H9 (cell line): ENCODE results near the gene GRK1. TPM values are rescaled to one million over a fixed set of nuclear protein-coding genes. Genes with fewer than 3 reads are reported as not detected.

Experiments used
- DNase-seq: peaks from one replicate; pipeline ENCODE4 v3.0.0-alpha.2; 2017
- H2AFZ ChIP-seq: one replicate; pipeline ENCODE4 v1.6.1; 2013; ENCODE audit warnings: mild to moderate bottlenecking, low read length, control low read depth, moderate library complexity
- H2AK5ac ChIP-seq: 2 replicates; pipeline ENCODE4 v1.6.1; 2013; ENCODE audit warnings: low read length, control low read depth, mixed read lengths; ENCODE audit not compliant: insufficient read length
- H2BK120ac ChIP-seq: one replicate; pipeline ENCODE4 v1.6.1; 2013; ENCODE audit warnings: low read depth, mild to moderate bottlenecking, low read length, control low read depth, inconsistent platforms; ENCODE audit not compliant: poor library complexity, severe bottlenecking
- H2BK12ac ChIP-seq: 2 replicates; pipeline ENCODE4 v1.6.1; 2013; ENCODE audit warnings: low read length, control low read depth, mixed read lengths, low read depth; ENCODE audit not compliant: insufficient read length
- H2BK15ac ChIP-seq: 2 replicates; pipeline ENCODE4 v1.6.1; 2013; ENCODE audit warnings: low read depth, low read length, control low read depth
- H2BK20ac ChIP-seq: one replicate; pipeline ENCODE4 v1.6.1; 2013; ENCODE audit warnings: low read depth, mild to moderate bottlenecking, low read length, control low read depth, inconsistent platforms; ENCODE audit not compliant: poor library complexity, severe bottlenecking
- H2BK5ac ChIP-seq: 2 replicates; pipeline ENCODE4 v1.6.1; 2013; ENCODE audit warnings: low read length, control low read depth, mixed read lengths; ENCODE audit not compliant: insufficient read length
- H3K14ac ChIP-seq: 2 replicates; pipeline ENCODE4 v1.6.1; 2013; ENCODE audit warnings: low read length, control low read depth; ENCODE audit not compliant: insufficient read depth
- H3K18ac ChIP-seq: 2 replicates; pipeline ENCODE4 v1.6.1; 2013; ENCODE audit warnings: low read depth, mild to moderate bottlenecking, mixed read lengths, low read length, control low read depth; ENCODE audit not compliant: insufficient read length
- H3K23ac ChIP-seq: 2 replicates; pipeline ENCODE4 v1.6.1; 2013; ENCODE audit warnings: low read length, control low read depth, mixed read lengths, low read depth; ENCODE audit not compliant: insufficient read length
- H3K23me2 ChIP-seq: 2 replicates; pipeline ENCODE4 v1.6.1; 2013; ENCODE audit warnings: low read depth, mild to moderate bottlenecking, mixed read lengths, low read length, control low read depth; ENCODE audit not compliant: insufficient read length, poor library complexity, severe bottlenecking
- H3K27ac ChIP-seq: 2 replicates; pipeline ENCODE4 v1.5.1; 2013; ENCODE audit warnings: low read length, control low read depth, mixed read lengths, low read depth; ENCODE audit not compliant: insufficient read length
- H3K27me3 ChIP-seq: 2 replicates; pipeline ENCODE4 v1.6.1; 2013; ENCODE audit warnings: low read length, control low read depth, inconsistent platforms; ENCODE audit not compliant: insufficient read depth
- H3K4ac ChIP-seq: 2 replicates; pipeline ENCODE4 v1.6.1; 2013; ENCODE audit warnings: low read depth, mild to moderate bottlenecking, control low read depth, inconsistent platforms, low read length, moderate library complexity
- H3K4me1 ChIP-seq: 2 replicates; pipeline ENCODE4 v1.6.1; 2013; ENCODE audit warnings: low read length, control low read depth, inconsistent platforms; ENCODE audit not compliant: insufficient read depth
- H3K4me2 ChIP-seq: 2 replicates; pipeline ENCODE4 v1.6.1; 2013; ENCODE audit warnings: low read length, control low read depth, mixed read lengths; ENCODE audit not compliant: insufficient read length, insufficient read depth
- H3K56ac ChIP-seq: 2 replicates; pipeline ENCODE4 v1.6.1; 2013; ENCODE audit warnings: low read depth, mild to moderate bottlenecking, mixed read lengths, low read length, control low read depth; ENCODE audit not compliant: insufficient read length
- H3K79me1 ChIP-seq: 2 replicates; pipeline ENCODE4 v1.6.1; 2013; ENCODE audit warnings: low read depth, mild to moderate bottlenecking, moderate library complexity, low read length, control low read depth, inconsistent platforms; ENCODE audit not compliant: insufficient read depth, poor library complexity, severe bottlenecking
- H3K79me2 ChIP-seq: 2 replicates; pipeline ENCODE4 v1.6.1; 2013; ENCODE audit warnings: low read length, control low read depth, inconsistent platforms; ENCODE audit not compliant: insufficient read depth
- H3K9ac ChIP-seq: 2 replicates; pipeline ENCODE4 v1.6.1; 2013; ENCODE audit warnings: low read length, control low read depth, mixed read lengths; ENCODE audit not compliant: insufficient read length; ENCODE audit errors: extremely low read depth
- H3K9me3 ChIP-seq: one replicate; pipeline ENCODE4 v1.6.1; 2013; ENCODE audit warnings: low read depth, low read length, inconsistent platforms; ENCODE audit not compliant: control insufficient read depth
- H3T11ph ChIP-seq: one replicate; pipeline ENCODE4 v1.6.1; 2013; ENCODE audit warnings: mild to moderate bottlenecking, low read length, control low read depth, inconsistent platforms
- H4K20me1 ChIP-seq: one replicate; pipeline ENCODE4 v1.6.1; 2013; ENCODE audit not compliant: control insufficient read depth, insufficient read length, insufficient read depth
- H4K5ac ChIP-seq: 2 replicates; pipeline ENCODE4 v1.6.1; 2013; ENCODE audit warnings: low read depth, mild to moderate bottlenecking, mixed read lengths, low read length, control low read depth; ENCODE audit not compliant: insufficient read length
- H4K8ac ChIP-seq: replicated peaks from 2 replicates; pipeline ENCODE4 v1.6.1; 2013; ENCODE audit warnings: low read length, control low read depth, mixed read lengths, low read depth; ENCODE audit not compliant: insufficient read length
- H4K91ac ChIP-seq: 2 replicates; pipeline ENCODE4 v1.6.1; 2013; ENCODE audit warnings: low read depth, mild to moderate bottlenecking, moderate library complexity, mixed read lengths, low read length, control low read depth; ENCODE audit not compliant: insufficient read length
- H3K27ac Mint-ChIP-seq, 3 experiments: 2 replicates in 2 of 3; 3 replicates in 1 of 3; pipeline ENCODE4 v1.8.0; 2020 to 2021; ENCODE audit warnings: mixed read lengths in 3 of 3, mild to moderate bottlenecking in 1 of 3, moderate library complexity in 1 of 3
- H3K27me3 Mint-ChIP-seq: 2 replicates; pipeline ENCODE4 v1.8.0; 2021; ENCODE audit warnings: low read depth, mild to moderate bottlenecking, moderate library complexity, mixed read lengths
- H3K36me3 Mint-ChIP-seq, 3 experiments: 2 replicates in 2 of 3; 3 replicates in 1 of 3; pipeline ENCODE4 v1.8.0; 2020 to 2021; ENCODE audit warnings: low read depth in 3 of 3, mixed read lengths in 3 of 3; ENCODE audit not compliant: insufficient read depth in 1 of 3
- H3K4me1 Mint-ChIP-seq, 2 experiments: 2 replicates each; pipeline ENCODE4 v1.8.0; 2020; ENCODE audit warnings: mixed read lengths in 2 of 2
- H3K4me3 Mint-ChIP-seq, 2 experiments: 2 replicates in 1 of 2; 3 replicates in 1 of 2; pipeline ENCODE4 v1.8.0; 2020 to 2021; ENCODE audit warnings: mild to moderate bottlenecking in 2 of 2, mixed read lengths in 2 of 2, moderate library complexity in 1 of 2
- H3K9me3 Mint-ChIP-seq, 2 experiments: 2 replicates in 1 of 2; 3 replicates in 1 of 2; pipeline ENCODE4 v1.8.0; 2020; ENCODE audit warnings: mild to moderate bottlenecking in 2 of 2, mixed read lengths in 2 of 2, moderate library complexity in 1 of 2
- WGBS: extraction: QIAGEN DNeasy Blood & Tissue Kit; methylation state at CpG from one replicate; pipeline ENCODE4 v1.1.7; 2013; ENCODE audit warnings: missing lambda C conversion rate, low lambda C conversion rate, mixed read lengths; ENCODE audit not compliant: insufficient read length; ENCODE audit errors: extremely low coverage; 5-methylcytosine and 5-hydroxymethylcytosine counted together
- total RNA-seq: library from RNA; stranded (reverse); gene quantifications from 2 replicates; pipeline ENCODE4 v1.2.1, GENCODE V29; 2021
- TF ChIP-seq, protein P1 (sequence below): fragments of 200-600 bp; sonication (generic); conservative IDR thresholded peaks from 3 replicates; pipeline ENCODE4 v1.8.0; 2021; ENCODE audit warnings: antibody characterized with exemption, mild to moderate bottlenecking

GRK1 gene
- total RNA-seq, 1 experiment from 2014 or later = 0.31 TPM

DNA sequence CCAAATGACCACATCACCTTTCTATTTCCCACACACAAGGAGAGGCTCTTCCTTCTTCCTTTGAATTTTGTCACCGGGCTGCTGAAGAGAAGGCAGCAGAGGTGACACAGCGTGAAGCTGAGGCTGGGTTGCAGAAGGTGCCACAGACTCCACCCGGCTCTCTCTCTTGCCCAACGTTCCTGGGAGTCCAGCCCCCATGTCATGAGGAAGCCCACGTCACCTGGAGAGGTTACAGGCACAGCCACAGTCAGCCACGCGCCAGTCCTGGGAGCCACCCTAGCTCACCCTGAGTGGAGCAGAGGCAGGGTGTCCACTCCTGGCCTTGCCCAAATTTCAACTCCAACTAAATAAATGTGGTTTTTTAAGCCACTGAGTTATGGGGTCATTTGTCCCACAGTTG, 87.2 kb downstream of the GRK1 start:
- H3K18ac ChIP-seq = no peak overlapping the region
- Mint-ChIP-seq H3K36me3 (peaks cover 0 to 10% (median 3%) of the 10 kb centered on the region in 3 experiments; a peak in 3 of 7 replicates), H3K9me3 (peaks cover 10 to 18% of the 10 kb centered on the region in 2 experiments; a peak in 4 of 5 replicates), H3K27me3 (peaks cover 28% of the 10 kb centered on the region), H3K27ac (no peak overlapping the region; a peak in 1 of 7 replicates), H3K4me1 (peaks cover 5 to 8% of the 10 kb centered on the region in 2 experiments), H3K4me3 (no peak overlapping the region)
- no peaks in the 10 kb centered on the region for H4K20me1 ChIP-seq
- no peak overlapping the region for H2BK15ac ChIP-seq
- no peak overlapping the region for H3K27ac ChIP-seq
- peaks cover 6% of the 10 kb centered on the region for H3K23me2 ChIP-seq
- no peak overlapping the region for H2BK120ac ChIP-seq
- no peak overlapping the region for H4K91ac ChIP-seq
- H2AK5ac ChIP-seq = no peak overlapping the region
- TF ChIP-seq, protein P1, sequence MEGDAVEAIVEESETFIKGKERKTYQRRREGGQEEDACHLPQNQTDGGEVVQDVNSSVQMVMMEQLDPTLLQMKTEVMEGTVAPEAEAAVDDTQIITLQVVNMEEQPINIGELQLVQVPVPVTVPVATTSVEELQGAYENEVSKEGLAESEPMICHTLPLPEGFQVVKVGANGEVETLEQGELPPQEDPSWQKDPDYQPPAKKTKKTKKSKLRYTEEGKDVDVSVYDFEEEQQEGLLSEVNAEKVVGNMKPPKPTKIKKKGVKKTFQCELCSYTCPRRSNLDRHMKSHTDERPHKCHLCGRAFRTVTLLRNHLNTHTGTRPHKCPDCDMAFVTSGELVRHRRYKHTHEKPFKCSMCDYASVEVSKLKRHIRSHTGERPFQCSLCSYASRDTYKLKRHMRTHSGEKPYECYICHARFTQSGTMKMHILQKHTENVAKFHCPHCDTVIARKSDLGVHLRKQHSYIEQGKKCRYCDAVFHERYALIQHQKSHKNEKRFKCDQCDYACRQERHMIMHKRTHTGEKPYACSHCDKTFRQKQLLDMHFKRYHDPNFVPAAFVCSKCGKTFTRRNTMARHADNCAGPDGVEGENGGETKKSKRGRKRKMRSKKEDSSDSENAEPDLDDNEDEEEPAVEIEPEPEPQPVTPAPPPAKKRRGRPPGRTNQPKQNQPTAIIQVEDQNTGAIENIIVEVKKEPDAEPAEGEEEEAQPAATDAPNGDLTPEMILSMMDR = no peak
- no peak overlapping the region for H3K23ac ChIP-seq
- no peaks in the 10 kb centered on the region for H3K9me3 ChIP-seq
- no peak overlapping the region for H3K14ac ChIP-seq
- no peak overlapping the region for H2BK12ac ChIP-seq
- no peaks in the 10 kb centered on the region for H3K4me1 ChIP-seq
- no peaks in the 10 kb centered on the region; the same call in 1 of the 2 replicates for H3K27me3 ChIP-seq
- no peak overlapping the region for H3K56ac ChIP-seq
- H3K4me2 ChIP-seq = no peak overlapping the region
- no peak overlapping the region for H2AFZ ChIP-seq
- DNase-seq = no peak
- H4K8ac ChIP-seq = no peak overlapping the region
- H3K79me2 ChIP-seq = no peaks in the 10 kb centered on the region
- no peak overlapping the region for H2BK20ac ChIP-seq
- no peak overlapping the region for H3T11ph ChIP-seq
- no peak overlapping the region for H3K9ac ChIP-seq
- WGBS = no CpG with 5 or more reads among the region's 7 CpGs
- H3K79me1 ChIP-seq = no peaks in the 10 kb centered on the region
- no peak overlapping the region for H3K4ac ChIP-seq
- H4K5ac ChIP-seq = no peak overlapping the region
- no peak overlapping the region for H2BK5ac ChIP-seq
